HUES64 (cell line): ENCODE results near the gene ZNF91. TPM values are rescaled to one million over a fixed set of nuclear protein-coding genes. Genes with fewer than 3 reads are reported as not detected.
A peak's percentile ranks its signal among the peaks of the same experiment; 100 is the strongest.
"Not testable (repeated sequence)": the region's sequence is repeated elsewhere in the genome, so short reads cannot be mapped to it uniquely, and the experiment has no call there.

Source experiments
- H3K27ac ChIP-seq: 2 replicates; pipeline ENCODE4 v1.7.0; 2013; ENCODE audit warnings: low read depth, low read length, inconsistent platforms
- H3K27me3 ChIP-seq: 2 replicates; pipeline ENCODE4 v1.6.1; 2013; ENCODE audit warnings: mild to moderate bottlenecking, low read length; ENCODE audit not compliant: insufficient read depth
- H3K36me3 ChIP-seq: 2 replicates; pipeline ENCODE4 v1.6.1; 2013; ENCODE audit warnings: mild to moderate bottlenecking, low read length; ENCODE audit not compliant: insufficient read depth
- H3K4me1 ChIP-seq: 2 replicates; pipeline ENCODE4 v1.6.1; 2013; ENCODE audit warnings: mild to moderate bottlenecking, low read length, moderate library complexity; ENCODE audit not compliant: insufficient read depth
- H3K4me3 ChIP-seq: 2 replicates; pipeline ENCODE4 v1.5.1; 2013; ENCODE audit warnings: mild to moderate bottlenecking, low read length, moderate library complexity
- H3K9ac ChIP-seq: 2 replicates; pipeline ENCODE4 v1.6.1; 2013; ENCODE audit warnings: mild to moderate bottlenecking, low read depth, low read length
- H3K9me3 ChIP-seq: 2 replicates; pipeline ENCODE4 v1.6.1; 2013; ENCODE audit warnings: low read depth, low read length; ENCODE audit not compliant: insufficient read depth
- WGBS: fragments of 150-250, 120-280 bp; methylation state at CpG from one replicate; pipeline ENCODE4 v1.1.7; 2013; ENCODE audit warnings: missing lambda C conversion rate; 5-methylcytosine and 5-hydroxymethylcytosine counted together
- polyA plus RNA-seq, 2 experiments: library from polyadenylated mRNA; stranded (reverse); fragments of 50-300 nt; gene quantifications; one replicate each; pipeline ENCODE4 v1.2.3, GENCODE V29; 2013

The ZNF91 gene
- polyA plus RNA-seq (2013, experiment 1 of 2): 17.2 TPM
- polyA plus RNA-seq (2013, experiment 2 of 2): 22.8 TPM

GRCh38 chr19:23395041-23395721 is at the start of gene ZNF91:
TSS of gene ZNF91 (minus strand) at chr19:23395471. CDS start at chr19:23395354, 117 bp downstream.
- Histone ChIP-seq H3K27me3 (no peaks in the 10 kb centered on the region), H3K27ac (peak within 1 kb of the TSS; percentile 94), H3K4me3 (peak within 1 kb of the TSS; percentile 91), H3K36me3 (peaks cover 24% of the 10 kb centered on the region), H3K4me1 (peaks cover 19% of the 10 kb centered on the region), H3K9ac (peak within 1 kb of the TSS; percentile 98), H3K9me3 (no peaks in the 10 kb centered on the region)
- under 1% methylated on average over 32 of the region's 32 CpGs for WGBS

DNA sequence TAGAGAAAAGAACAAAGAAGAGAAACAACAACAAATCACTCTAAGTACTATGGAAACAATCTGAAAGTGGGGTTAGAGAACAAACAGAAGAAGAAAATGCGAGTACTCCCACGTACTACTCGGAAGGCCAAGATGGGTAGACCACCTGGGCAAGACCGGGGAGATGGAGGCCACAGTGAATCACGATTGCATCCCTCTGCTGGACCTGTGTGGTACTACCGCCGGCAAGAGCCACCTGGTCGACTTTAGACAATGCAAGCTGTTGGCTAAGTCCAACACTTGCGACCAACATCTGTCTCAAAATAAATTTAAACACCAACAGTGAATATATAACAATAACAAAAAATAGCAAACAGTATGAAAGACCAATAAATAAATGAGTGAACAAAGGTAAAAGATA is 45.5 kb upstream of the ZNF91 start:
- WGBS: 63% methylated on average over 9 of the region's 9 CpGs
- Histone ChIP-seq H3K27me3 (no peaks in the 10 kb centered on the region), H3K36me3 (no peaks in the 10 kb centered on the region), H3K9me3 (peaks cover 92% of the 10 kb centered on the region), H3K9ac (no peak overlapping the region), H3K4me3 (no peak overlapping the region), H3K4me1 (no peaks in the 10 kb centered on the region), H3K27ac (no peak overlapping the region)

GRCh38 chr19:23440207-23440606 is 44.9 kb upstream of the ZNF91 start:
- no peaks in the 10 kb centered on the region for H3K27me3 ChIP-seq
- H3K4me3 ChIP-seq: no peak overlapping the region
- peaks cover 86% of the 10 kb centered on the region for H3K9me3 ChIP-seq
- H3K9ac ChIP-seq: no peak overlapping the region
- H3K36me3 ChIP-seq: no peaks in the 10 kb centered on the region
- 86% methylated on average over 9 of the region's 9 CpGs for WGBS
- H3K27ac ChIP-seq: no peak overlapping the region
- H3K4me1 ChIP-seq: no peaks in the 10 kb centered on the region

DNA sequence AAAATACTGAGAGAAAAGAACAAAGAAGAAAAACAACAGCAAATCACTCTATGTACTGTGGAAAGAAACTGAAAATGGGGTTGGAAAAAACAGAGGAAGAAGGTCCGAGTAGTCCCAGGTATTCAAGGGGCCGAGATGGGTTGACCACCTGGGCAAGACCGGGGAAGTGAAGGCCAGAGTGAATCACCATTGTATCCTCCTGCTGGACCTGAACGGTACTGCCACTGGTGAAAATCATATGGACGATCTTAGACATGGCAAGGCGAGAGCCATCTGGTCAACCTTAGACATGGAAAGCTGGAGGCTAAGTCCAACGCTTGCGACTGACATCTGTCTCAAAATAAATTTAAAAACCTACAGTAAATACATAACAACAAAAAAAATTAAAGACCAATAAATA is 44.4 kb upstream of the ZNF91 start:
- H3K9ac ChIP-seq: no peak overlapping the region
- H3K9me3 ChIP-seq: peaks cover 80% of the 10 kb centered on the region
- H3K27me3 ChIP-seq: no peaks in the 10 kb centered on the region
- no peaks in the 10 kb centered on the region for H3K36me3 ChIP-seq
- no peak overlapping the region for H3K27ac ChIP-seq
- no peak overlapping the region for H3K4me3 ChIP-seq
- 90% methylated on average over 7 of the region's 8 CpGs for WGBS
- no peaks in the 10 kb centered on the region for H3K4me1 ChIP-seq

GRCh38 chr19:23437901-23438300 is 42.6 kb upstream of the ZNF91 start:
- WGBS: 80% methylated on average over 4 of the region's 4 CpGs
- no peaks in the 10 kb centered on the region for H3K36me3 ChIP-seq
- H3K27me3 ChIP-seq: no peaks in the 10 kb centered on the region
- H3K4me1 ChIP-seq: no peaks in the 10 kb centered on the region
- H3K4me3 ChIP-seq: no peak overlapping the region
- no peak overlapping the region for H3K27ac ChIP-seq
- H3K9ac ChIP-seq: no peak overlapping the region
- peaks cover 64% of the 10 kb centered on the region for H3K9me3 ChIP-seq

DNA sequence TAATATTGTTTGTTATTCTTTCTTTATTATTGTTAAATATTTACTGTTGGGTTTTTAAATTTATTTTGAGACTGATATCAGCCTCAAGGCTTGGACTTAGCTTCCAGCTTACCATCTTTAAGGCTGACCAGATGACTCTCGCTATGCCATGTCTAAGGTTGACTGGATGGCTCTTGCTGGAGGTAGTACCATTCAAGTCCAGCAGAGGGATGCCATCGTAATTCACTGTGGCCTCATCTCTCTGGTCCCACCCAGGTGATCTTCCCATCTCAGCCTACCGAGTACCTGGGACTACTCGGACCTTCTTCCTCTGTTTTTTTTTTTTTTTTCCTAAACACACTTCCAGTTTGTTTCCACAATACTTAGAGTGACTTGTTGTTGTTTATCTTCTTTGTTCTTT is 41.7 kb upstream of the ZNF91 start:
- Histone ChIP-seq H3K36me3 (no peaks in the 10 kb centered on the region), H3K9ac (no peak overlapping the region), H3K27ac (no peak overlapping the region), H3K9me3 (peaks cover 59% of the 10 kb centered on the region), H3K27me3 (no peaks in the 10 kb centered on the region), H3K4me1 (no peaks in the 10 kb centered on the region), H3K4me3 (no peak overlapping the region)
- WGBS: 76% methylated on average over 4 of the region's 4 CpGs

DNA sequence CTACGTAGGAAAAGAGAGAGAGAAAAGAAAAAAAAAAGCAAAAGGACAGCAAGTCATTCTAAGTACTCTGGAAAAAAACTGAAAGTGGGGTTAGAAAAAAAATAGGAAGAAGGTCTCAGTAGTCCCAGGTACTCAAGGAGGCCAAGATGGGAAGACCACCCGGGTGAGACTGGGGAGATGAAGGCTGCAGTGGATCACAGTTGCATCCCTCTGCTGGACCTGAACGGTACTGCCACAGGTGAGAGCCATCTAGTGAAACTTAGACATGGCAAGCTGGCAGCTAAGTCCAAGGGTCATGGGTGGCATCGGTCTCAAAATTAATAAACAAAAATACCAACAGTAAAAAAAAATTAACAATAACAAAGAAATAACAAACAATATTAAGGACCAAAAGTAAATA is 41.0 kb upstream of the ZNF91 start:
- no peaks in the 10 kb centered on the region for H3K36me3 ChIP-seq
- H3K9me3 ChIP-seq: peaks cover 53% of the 10 kb centered on the region
- no peaks in the 10 kb centered on the region for H3K4me1 ChIP-seq
- H3K9ac ChIP-seq: no peak overlapping the region
- no peaks in the 10 kb centered on the region for H3K27me3 ChIP-seq
- 78% methylated on average over 4 of the region's 4 CpGs for WGBS
- H3K27ac ChIP-seq: no peak overlapping the region
- H3K4me3 ChIP-seq: no peak overlapping the region

GRCh38 chr19:23420824-23421223 is 25.6 kb upstream of the ZNF91 start:
- Histone ChIP-seq H3K4me1 (no peaks in the 10 kb centered on the region), H3K9me3 (peaks cover 8% of the 10 kb centered on the region; the same call in 1 of the 2 replicates), H3K27me3 (no peaks in the 10 kb centered on the region), H3K27ac (no peak overlapping the region), H3K36me3 (no peaks in the 10 kb centered on the region), H3K4me3 (no peak overlapping the region), H3K9ac (no peak overlapping the region)
- 86% methylated on average over 5 of the region's 5 CpGs for WGBS

GRCh38 chr19:23419261-23419660 is 24.0 kb upstream of the ZNF91 start:
- not testable (repeated sequence) for H3K27ac ChIP-seq, H3K9ac ChIP-seq, H3K4me3 ChIP-seq, H3K27me3 ChIP-seq, H3K36me3 ChIP-seq, H3K4me1 ChIP-seq, H3K9me3 ChIP-seq
- 96% methylated on average over 36 of the region's 38 CpGs for WGBS

DNA sequence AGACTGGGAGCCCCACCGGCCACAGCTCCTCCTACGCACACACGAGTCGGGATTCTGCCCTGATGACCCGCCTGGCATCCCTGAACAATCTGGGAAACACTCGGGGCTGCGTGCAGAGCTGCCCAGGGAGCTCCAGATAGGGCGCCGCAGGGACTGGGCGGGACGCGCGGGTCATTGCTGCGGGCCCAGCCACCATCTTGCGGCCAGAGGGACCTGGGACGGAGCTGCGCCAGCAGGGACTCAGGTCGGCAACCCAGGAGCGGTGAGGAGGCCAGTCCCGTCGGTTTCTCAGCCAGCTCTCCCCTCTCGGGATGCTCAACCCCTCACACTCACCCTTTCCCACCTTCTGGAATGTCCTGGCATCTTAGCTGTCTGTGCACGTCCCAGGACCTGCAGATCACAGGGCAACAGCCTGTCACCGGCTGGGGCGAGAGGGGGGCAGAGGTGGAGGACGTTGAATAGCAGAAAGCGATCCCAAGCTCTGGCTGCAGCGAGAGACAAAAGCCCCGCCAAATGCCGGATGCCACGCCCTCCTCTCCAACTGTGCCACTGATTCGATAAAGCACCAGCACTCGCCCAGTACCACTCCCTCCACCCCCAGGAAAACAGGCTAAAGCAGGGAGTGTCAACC is 20.4 kb upstream of the ZNF91 start:
- Histone ChIP-seq H3K9me3 (peaks cover 6% of the 10 kb centered on the region; the same call in 1 of the 2 replicates), H3K9ac (peak overlapping the region; percentile 90), H3K4me3 (peak overlapping the region; percentile 86), H3K27me3 (no peaks in the 10 kb centered on the region), H3K27ac (peak overlapping the region; percentile 94), H3K36me3 (peaks cover 3% of the 10 kb centered on the region; the same call in 1 of the 2 replicates), H3K4me1 (0 out of 2 replicates have a peak, but pooled peaks cover 2% of the 10 kb centered on the region)
- 0% methylated on average over 33 of the region's 33 CpGs for WGBS

GRCh38 chr19:23415034-23415433 is 19.8 kb upstream of the ZNF91 start:
- 3% methylated on average over 13 of the region's 13 CpGs for WGBS
- Histone ChIP-seq H3K4me3 (peak overlapping the region; percentile 86), H3K27ac (peak overlapping the region; percentile 94), H3K36me3 (peaks cover 3% of the 10 kb centered on the region; the same call in 1 of the 2 replicates), H3K4me1 (0 out of 2 replicates have a peak, but pooled peaks cover 2% of the 10 kb centered on the region), H3K9me3 (peaks cover 6% of the 10 kb centered on the region; the same call in 1 of the 2 replicates), H3K9ac (peak overlapping the region; percentile 90), H3K27me3 (no peaks in the 10 kb centered on the region)
